GM12875 (cell line): ENCODE results near the gene AP1B1.

Experiments used
- H3K4me3 ChIP-seq: one replicate; pipeline ENCODE4 v1.5.1; 2011; ENCODE audit warnings: low read depth, low read length, control low read depth
- CTCF ChIP-seq: IDR thresholded peaks from 2 replicates; pipeline ENCODE4 v1.5.1; 2011; ENCODE audit warnings: low read depth, mild to moderate bottlenecking, control low read depth, inconsistent platforms, low read length, moderate library complexity, borderline replicate concordance; ENCODE audit not compliant: insufficient read depth

AP1B1 gene

GRCh38 chr22:29341849-29342127, 46.6 kb downstream of the AP1B1 start:
- no peak overlapping the region for H3K4me3 ChIP-seq
- TF ChIP-seq CTCF = no peak

GRCh38 chr22:29341056-29341848, 47.1 kb downstream of the AP1B1 start:
- no peak for TF ChIP-seq CTCF
- H3K4me3 ChIP-seq = no peak overlapping the region

- H3K4me3 ChIP-seq = no peak overlapping the region
- TF ChIP-seq CTCF = no peak
These were observed 47.8 kb downstream of the AP1B1 start for GRCh38 chr22:29340566-29340965.

- no peak for TF ChIP-seq CTCF
- H3K4me3 ChIP-seq = no peak overlapping the region
These were observed 48.8 kb downstream of the AP1B1 start for GRCh38 chr22:29339381-29340235.

GRCh38 chr22:29338398-29338797, 50.0 kb downstream of the AP1B1 start:
- no peak overlapping the region for H3K4me3 ChIP-seq
- no peak for TF ChIP-seq CTCF

- no peak overlapping the region for H3K4me3 ChIP-seq
- no peak for TF ChIP-seq CTCF
These were observed 50.6 kb downstream of the AP1B1 start for GRCh38 chr22:29337631-29338284.
